ENCODE measurements around the gene KIF18A. TPM values are rescaled to one million over a fixed set of nuclear protein-coding genes. Genes with fewer than 3 reads are reported as not detected.

KIF18A gene
- total RNA-seq, 1 experiment from 2014 or later: 20.6 TPM

Small RNAs within 50 kb of the gene (microRNA-seq; reads per million reads assigned to microRNA genes)
- gene MIR610 (ENCODE audit: borderline number of aligned reads): 1.7 reads per million

Other genes starting within 250 kb of the KIF18A start
- gene METTL15, start 232 bp upstream of the KIF18A start, total RNA-seq (2021): 13.2 to 16.3 TPM (median 15.8 TPM) in 3 replicates